GM12801 (cell line): Measurements from ENCODE around the gene SUCO.

Source experiments
- CTCF ChIP-seq: IDR thresholded peaks from one replicate; pipeline ENCODE4 v1.5.1; 2011; ENCODE audit warnings: control low read depth; ENCODE audit not compliant: insufficient read length; ENCODE audit errors: extremely low read depth

Gene SUCO

GRCh38 chr1:172536256-172536655 lies 3.3 kb downstream of the SUCO start:
- TF ChIP-seq CTCF, result no peak

- no peak for TF ChIP-seq CTCF
Observed at GRCh38 chr1:172537366-172537765, 4.4 kb downstream of the SUCO start.

- TF ChIP-seq CTCF, result no peak
Observed at GRCh38 chr1:172537827-172538391, 5.0 kb downstream of the SUCO start.

GRCh38 chr1:172540635-172541034 lies 7.7 kb downstream of the SUCO start:
- no peak for TF ChIP-seq CTCF

- TF ChIP-seq CTCF, result no peak
Observed at GRCh38 chr1:172544481-172545104, 11.6 kb downstream of the SUCO start.

- TF ChIP-seq CTCF, result no peak
Observed at GRCh38 chr1:172545396-172546004, 12.6 kb downstream of the SUCO start.

GRCh38 chr1:172547071-172547470 lies 14.1 kb downstream of the SUCO start:
- no peak for TF ChIP-seq CTCF
